Nucleus accumbens (tissue), 56 donors: Measurements from ENCODE around the gene PHF11.
"Not testable (repeated sequence)": the region's sequence is repeated elsewhere in the genome, so short reads cannot be mapped to it uniquely, and the experiment has no call there.

Source experiments
- DNase-seq, 56 donors: peaks; one replicate each; lab custom pipeline; 2025; lab: John Stamatoyannopoulos, UW

PHF11 gene

DNA sequence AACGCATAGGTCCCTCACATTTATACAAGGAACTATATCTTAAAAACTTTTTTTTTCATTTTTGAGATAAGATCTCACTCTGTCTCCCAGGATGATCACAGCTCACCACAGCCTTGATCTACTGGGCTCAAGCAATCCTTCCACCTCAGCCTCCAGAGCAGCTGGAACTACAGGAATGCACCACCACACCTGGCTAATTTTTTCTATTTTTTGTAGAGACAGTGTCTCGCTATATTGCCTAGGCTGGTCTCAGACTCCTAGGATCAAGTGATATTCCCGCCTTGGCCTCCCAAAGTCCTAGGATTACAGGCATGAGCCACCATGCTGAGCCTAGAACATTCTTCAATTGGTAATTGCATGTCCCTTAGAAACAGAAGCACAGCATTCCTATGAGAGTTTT is 47.9 kb downstream of the PHF11 start:
- no peak for DNase-seq

GRCh38 chr13:49545661-49546060 is 49.9 kb downstream of the PHF11 start:
- no peak for DNase-seq

DNA sequence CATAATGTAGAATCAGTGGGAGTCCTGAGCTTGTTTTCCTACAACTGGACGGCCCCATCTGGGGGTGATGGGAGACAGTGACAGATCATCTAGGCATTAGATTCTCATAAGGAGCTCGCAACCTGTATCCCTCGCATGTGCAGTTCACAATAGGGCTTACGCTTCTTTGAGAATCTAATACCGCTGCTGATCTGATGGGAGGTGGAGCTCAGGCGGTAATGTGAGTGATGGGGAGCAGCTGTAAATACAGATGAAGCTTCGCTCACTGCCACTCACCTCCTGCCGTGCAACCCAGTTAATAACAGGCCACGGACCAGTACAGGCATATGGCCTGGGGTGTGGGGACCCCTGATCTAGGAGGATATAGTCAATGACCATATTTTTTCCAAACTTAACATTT is 50.8 kb downstream of the PHF11 start:
- no peak for DNase-seq

- DNase-seq: no peak
Observed at GRCh38 chr13:49549289-49549688, 53.5 kb downstream of the PHF11 start.

DNA sequence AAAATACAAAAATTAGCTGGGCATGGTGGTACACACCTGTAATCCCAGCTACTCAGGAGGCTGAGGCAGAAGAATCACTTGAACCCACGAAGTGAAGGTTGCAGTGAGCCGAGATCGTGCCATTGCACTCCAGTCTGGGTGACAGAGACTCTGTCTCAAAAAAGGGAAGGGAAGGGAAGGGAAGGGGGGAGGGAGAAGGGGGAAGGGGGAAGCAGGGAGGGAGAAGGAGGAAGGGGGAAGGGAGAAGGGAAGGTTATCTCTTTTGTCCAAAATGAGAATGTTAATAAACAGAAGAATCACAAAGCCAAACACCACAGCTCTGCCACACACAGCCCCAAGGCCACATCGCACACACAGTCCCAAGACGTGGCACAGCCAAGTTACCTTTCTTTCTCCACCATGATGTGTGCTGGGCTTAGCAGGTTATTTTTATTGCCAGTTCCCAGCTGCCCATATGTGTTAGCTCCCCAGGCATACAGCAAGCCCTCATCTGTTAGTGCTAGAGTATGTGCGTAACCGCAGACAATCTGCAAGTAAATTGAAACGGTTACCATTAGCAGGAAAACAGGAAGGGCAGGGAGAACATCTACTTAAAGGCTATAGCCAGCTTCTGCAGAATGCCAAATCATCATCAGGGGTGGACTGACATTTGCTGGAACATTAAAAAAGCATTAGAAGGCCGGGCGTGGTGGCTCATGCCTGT is 55.3 kb downstream of the PHF11 start:
- DNase-seq: no peak

- no peak for DNase-seq
Observed at GRCh38 chr13:49553888-49554287, 58.1 kb downstream of the PHF11 start.

- DNase-seq: no peak
Observed at GRCh38 chr13:49554387-49554786, 58.6 kb downstream of the PHF11 start.

- no peak for DNase-seq
Observed at GRCh38 chr13:49559006-49559405, 63.3 kb downstream of the PHF11 start.

DNA sequence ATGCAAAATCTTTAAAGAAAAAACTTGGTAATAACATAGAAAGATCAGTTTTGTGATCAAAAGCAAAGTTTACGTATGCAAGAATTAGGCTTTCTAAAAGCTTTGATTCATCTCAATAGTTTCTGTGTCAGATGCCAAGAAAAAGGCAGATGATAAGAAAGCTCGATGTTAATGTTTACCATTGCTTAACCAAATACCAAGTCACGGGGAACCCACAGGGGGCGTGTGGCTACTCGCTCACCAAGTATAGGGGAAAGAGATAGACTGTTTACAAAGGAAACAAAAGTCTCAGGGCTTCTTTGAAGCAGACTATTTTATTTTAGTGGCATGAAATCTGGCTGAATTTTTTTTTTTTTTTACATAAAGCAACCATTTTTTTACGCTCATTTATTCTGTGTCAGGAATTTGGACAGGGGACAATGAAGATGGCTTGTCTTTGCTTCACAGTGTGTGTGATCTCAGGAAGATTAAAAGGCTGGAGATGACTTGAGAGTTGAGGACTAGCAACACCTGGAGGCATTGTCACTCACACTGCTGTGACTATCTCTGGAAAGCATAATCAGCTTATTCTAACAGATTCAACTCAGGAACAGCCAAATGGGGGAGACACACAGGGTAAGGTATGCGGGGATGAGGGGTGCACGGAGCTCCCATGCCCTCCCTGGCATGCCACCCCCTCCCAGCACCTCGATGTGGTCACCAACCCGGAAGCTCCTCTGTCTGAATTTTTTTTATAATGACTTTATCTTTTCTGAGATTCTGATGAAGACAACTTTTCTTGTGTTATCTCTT is 64.7 kb downstream of the PHF11 start:
- peak in 2 of 56 donors; percentile 6 to 10 for DNase-seq

DNA sequence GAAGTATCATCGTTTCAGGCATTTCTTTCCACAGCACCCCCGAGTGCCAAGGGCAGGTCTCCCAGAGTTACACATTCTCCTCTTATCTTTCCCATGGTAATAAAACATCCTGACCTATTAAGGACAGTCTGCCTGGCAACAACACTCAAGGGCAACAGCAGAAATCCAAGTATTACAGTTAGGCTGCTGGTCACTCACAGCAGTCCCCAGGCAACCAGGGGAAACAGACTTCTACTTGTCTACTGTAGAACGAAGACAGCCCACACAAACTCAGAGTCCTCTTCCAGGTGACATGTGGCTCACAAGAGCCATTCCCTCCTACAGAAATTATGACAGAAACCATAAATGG is 65.3 kb downstream of the PHF11 start:
- DNase-seq: no peak

GRCh38 chr13:49563516-49563915 is 67.8 kb downstream of the PHF11 start:
- DNase-seq: no peak

- not testable (repeated sequence) for DNase-seq
Observed at GRCh38 chr13:49565461-49565860, 69.7 kb downstream of the PHF11 start.

GRCh38 chr13:49566461-49566860 is 70.7 kb downstream of the PHF11 start:
- DNase-seq: no peak

GRCh38 chr13:49567491-49567890 is 71.7 kb downstream of the PHF11 start:
- DNase-seq: no peak

GRCh38 chr13:49569993-49570689 is 74.4 kb downstream of the PHF11 start:
- no peak for DNase-seq

- DNase-seq: no peak
Observed at GRCh38 chr13:49571299-49572240, 75.8 kb downstream of the PHF11 start.
